Uterus (tissue), 4 donors: ENCODE data around the gene DTD1. TPM values are rescaled to one million over a fixed set of nuclear protein-coding genes. Genes with fewer than 3 reads are reported as not detected.

ENCODE experiments used
- DNase-seq, 2 donors: peaks; one replicate each; pipeline ENCODE4 v3.0.0-alpha.2; 2019 to 2020
- H3K27ac ChIP-seq, 2 donors: fragments of 200-600 bp; sonication (generic); 1 replicate in 1 of 2; 2 replicates in 1 of 2; pipeline ENCODE4 v1.5.1; 2016 to 2018
- H3K27me3 ChIP-seq, 2 donors: fragments of 200-600 bp; sonication (generic); one replicate each; pipeline ENCODE4 v1.5.1; 2018 to 2019; ENCODE audit warnings: control low read depth in 1 of 2
- H3K36me3 ChIP-seq, 2 donors: fragments of 200-600 bp; sonication (generic); one replicate each; pipeline ENCODE4 v1.5.1; 2019; ENCODE audit warnings: control low read depth in 1 of 2
- H3K4me1 ChIP-seq, 2 donors: fragments of 200-600 bp; sonication (generic); one replicate each; pipeline ENCODE4 v1.5.1; 2018 to 2019; ENCODE audit warnings: control low read depth in 1 of 2
- H3K4me3 ChIP-seq, 2 donors: fragments of 200-600 bp; sonication (generic); 1 replicate in 1 of 2; 2 replicates in 1 of 2; pipeline ENCODE4 v1.5.1; 2018 to 2019; ENCODE audit warnings: mild to moderate bottlenecking in 1 of 2
- H3K9me3 ChIP-seq, 2 donors: fragments of 200-600 bp; sonication (generic); one replicate each; pipeline ENCODE4 v1.5.1; 2019; ENCODE audit warnings: control low read depth in 1 of 2
- CTCF ChIP-seq, 4 experiments: fragments of 200-600 bp in 2 of 4; fragments of 450-650 bp in 2 of 4; sonication (generic) in 2 of 4; IDR thresholded peaks; one replicate each; pipeline ENCODE4 v1.5.1; 2016 to 2019; ENCODE audit warnings: antibody characterized with exemption in 4 of 4, mild to moderate bottlenecking in 2 of 4, moderate library complexity in 1 of 4
- POLR2A ChIP-seq, 2 donors: fragments of 450-650 bp; IDR thresholded peaks; one replicate each; pipeline ENCODE4 v1.6.1; 2016; ENCODE audit warnings: antibody characterized with exemption in 2 of 2, mild to moderate bottlenecking in 1 of 2, moderate library complexity in 1 of 2
- intact Hi-C: fragments of 100-400 bp; cut with DNase I; formaldehyde crosslinking; loops from one replicate; pipeline ENCODE4 v1.15.1; 2023; ENCODE audit warnings: low total_unique reads
- total RNA-seq, 4 donors: library from RNA; depleted of rRNA in 3 of 4; stranded (reverse); fragments of >200 nt in 3 of 4; gene quantifications; one replicate each; pipeline versions ENCODE4 v1.1.0 to v1.2.4, GENCODE V29; 2014 to 2023
- donor health status: DM: yes; HTN: yes; CAD: no.

DTD1 gene
- total RNA-seq, 4 donors from 2014 or later = 23.4 to 38.3 (median 30.7) TPM

- TF ChIP-seq POLR2A (IDR thresholded peaks at IDR 0.05) = no peak
- no peak for TF ChIP-seq CTCF (IDR thresholded peaks at IDR 0.05)
- H3K27me3 ChIP-seq = no peaks in the 10 kb centered on the region
- no peak overlapping the region for H3K27ac ChIP-seq
- DNase-seq = no peak
- H3K9me3 ChIP-seq = no peaks in the 10 kb centered on the region
- H3K36me3 ChIP-seq = no peaks in the 10 kb centered on the region
- H3K4me3 ChIP-seq = no peak overlapping the region
- H3K4me1 ChIP-seq = no peaks in the 10 kb centered on the region
- intact Hi-C loops = no loop called here
Observed at GRCh38 chr20:18731940-18732339, 144.1 kb downstream of the DTD1 start.

DNA sequence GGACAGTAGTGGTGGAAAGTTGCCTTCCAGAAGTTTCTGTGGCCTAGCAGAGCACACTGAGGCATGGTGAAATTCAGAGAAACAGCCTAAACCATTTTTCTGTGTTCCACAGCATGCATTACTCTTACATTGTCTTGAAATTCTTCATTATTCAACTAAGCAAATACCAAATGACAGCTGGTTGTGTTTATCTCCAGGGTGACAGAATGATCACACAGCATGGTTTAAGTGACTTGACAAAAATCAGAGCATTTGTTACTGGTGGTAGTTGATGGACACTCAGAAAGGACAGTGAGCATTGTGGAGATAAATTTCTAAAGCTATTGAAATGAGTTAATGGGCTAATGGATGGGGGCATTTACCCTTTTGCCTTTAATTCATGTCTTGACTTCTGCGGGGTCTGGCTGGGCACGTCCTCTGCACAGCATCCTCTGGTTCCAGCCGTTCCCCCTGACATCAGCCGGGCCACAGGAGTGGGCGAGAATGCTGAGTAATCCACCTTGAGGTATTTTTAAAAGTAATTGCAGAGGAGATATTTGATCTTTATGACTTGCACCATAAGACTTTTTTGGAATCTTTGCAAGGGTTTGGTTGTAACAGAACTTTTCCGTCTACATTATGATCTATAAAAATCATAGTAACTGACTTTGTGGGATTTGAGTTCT is 146.8 kb downstream of the DTD1 start:
- H3K9me3 ChIP-seq = no peaks in the 10 kb centered on the region
- peaks cover 0 to 19% of the 10 kb centered on the region in 2 donors for H3K4me1 ChIP-seq
- intact Hi-C loops = no loop called here
- TF ChIP-seq CTCF (IDR thresholded peaks at IDR 0.05) = no peak
- no peak for TF ChIP-seq POLR2A (IDR thresholded peaks at IDR 0.05)
- no peak overlapping the region for H3K27ac ChIP-seq
- H3K27me3 ChIP-seq = no peaks in the 10 kb centered on the region
- no peaks in the 10 kb centered on the region for H3K36me3 ChIP-seq
- no peak for DNase-seq
- no peak overlapping the region for H3K4me3 ChIP-seq

DNA sequence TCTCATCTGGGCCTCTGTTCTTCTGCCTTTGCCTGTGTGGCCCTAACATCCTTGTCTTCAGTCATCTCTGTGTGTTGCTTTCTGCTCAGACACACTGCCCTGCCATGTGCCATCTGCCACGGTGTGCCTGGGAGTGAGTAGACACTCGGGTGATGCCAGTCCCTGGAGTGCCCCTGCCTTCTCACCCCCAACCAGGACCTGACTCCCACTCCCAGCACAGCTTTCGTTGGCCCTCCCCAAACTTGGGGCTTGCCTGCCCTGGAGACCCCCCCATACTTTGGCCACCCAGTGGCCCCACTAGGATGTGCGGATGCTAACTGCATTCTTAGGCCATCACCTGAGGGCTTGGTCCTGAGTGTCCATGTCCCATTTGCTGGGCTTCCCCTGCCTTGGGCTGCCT is 149.3 kb downstream of the DTD1 start:
- Histone ChIP-seq H3K9me3 (no peaks in the 10 kb centered on the region), H3K36me3 (no peaks in the 10 kb centered on the region), H3K27me3 (no peaks in the 10 kb centered on the region), H3K4me1 (peaks cover 0 to 29% of the 10 kb centered on the region in 2 donors), H3K27ac (peak overlapping the region; percentile 83 to 86), H3K4me3 (no peak overlapping the region)
- no peak for TF ChIP-seq CTCF (IDR thresholded peaks at IDR 0.05)
- no peak for TF ChIP-seq POLR2A (IDR thresholded peaks at IDR 0.05)
- DNase-seq = no peak
- intact Hi-C loops = no loop called here

DNA sequence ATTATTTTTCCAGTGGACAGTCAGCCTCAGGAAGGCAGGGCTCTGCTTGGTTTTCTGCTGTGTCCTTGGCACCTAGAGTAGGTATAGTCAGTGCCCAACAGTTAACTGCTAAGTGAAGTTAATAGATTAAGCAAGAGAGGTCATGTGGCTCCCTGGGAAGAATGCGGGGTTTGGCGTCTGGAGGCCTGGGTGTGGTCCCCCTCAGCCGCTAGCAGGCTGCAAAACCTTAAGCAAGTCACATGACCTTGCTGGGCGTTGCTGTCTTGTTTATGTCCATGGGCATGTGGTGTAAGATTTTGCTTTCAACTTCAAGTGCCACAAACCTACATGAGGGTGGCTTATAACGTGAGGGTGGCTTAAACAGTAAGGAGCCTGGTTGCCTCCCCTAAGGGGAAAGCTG is 150.2 kb downstream of the DTD1 start:
- intact Hi-C loops = no loop called here
- peak overlapping the region; percentile 83 to 86 for H3K27ac ChIP-seq
- H3K36me3 ChIP-seq = no peaks in the 10 kb centered on the region
- H3K27me3 ChIP-seq = no peaks in the 10 kb centered on the region
- TF ChIP-seq CTCF (IDR thresholded peaks at IDR 0.05) (no peak), POLR2A (IDR thresholded peaks at IDR 0.05) (no peak)
- peaks cover 0 to 31% of the 10 kb centered on the region in 2 donors for H3K4me1 ChIP-seq
- no peaks in the 10 kb centered on the region for H3K9me3 ChIP-seq
- H3K4me3 ChIP-seq = no peak overlapping the region
- DNase-seq = no peak

GRCh38 chr20:18738888-18739287 is 151.0 kb downstream of the DTD1 start:
- TF ChIP-seq POLR2A (IDR thresholded peaks at IDR 0.05) (no peak), CTCF (IDR thresholded peaks at IDR 0.05) (no peak)
- Histone ChIP-seq H3K4me1 (peaks cover 0 to 31% of the 10 kb centered on the region in 2 donors), H3K4me3 (no peak overlapping the region), H3K9me3 (no peaks in the 10 kb centered on the region), H3K27me3 (no peaks in the 10 kb centered on the region), H3K27ac (peak overlapping the region; percentile 83 to 86), H3K36me3 (no peaks in the 10 kb centered on the region)
- intact Hi-C loops = no loop called here
- DNase-seq = no peak
